IMR-90 (cell line): ENCODE measurements around the gene CYB561D1. TPM values are rescaled to one million over a fixed set of nuclear protein-coding genes. Genes with fewer than 3 reads are reported as not detected.

Experiments
- ATAC-seq: fragments of 200-7000 bp; cut with Tn5 transposase; 2 replicates; pipeline ENCODE4 v1.9.1; 2020; ENCODE audit warnings: low read depth, mild to moderate bottlenecking, moderate library complexity
- BruUV-seq: library from RNA; stranded (reverse); fragments of 400-500 nt; replicated peaks from 2 replicates; lab custom pipeline; 2021; lab: Mats Ljungman, UMichigan
- CTCF ChIA-PET: fragments of 300-600 bp; formaldehyde crosslinking; extraction: SDS; loops from one replicate; lab custom pipeline; 2021; ENCODE audit warnings: antibody characterized with exemption; lab: Yijun Ruan, JAX
- POLR2A ChIA-PET: fragments of 300-600 bp; sonication (Branson Sonifier 250); formaldehyde crosslinking; loops from one replicate; lab custom pipeline; 2022; ENCODE audit warnings: antibody characterized with exemption; ENCODE audit not compliant: unreplicated experiment; lab: Charles Lee
- DNase-seq: peaks from one replicate; pipeline ENCODE4 v3.0.0; 2013
- H2AFZ ChIP-seq: replicated peaks from 2 replicates; pipeline ENCODE3; 2013; ENCODE audit warnings: low read length, mild to moderate bottlenecking; ENCODE audit not compliant: poor library complexity
- H2AK5ac ChIP-seq: 2 replicates; pipeline ENCODE4 v1.6.1; 2013; ENCODE audit warnings: low read depth, low read length, inconsistent platforms
- H2AK9ac ChIP-seq: replicated peaks from 2 replicates; pipeline ENCODE3; 2013; ENCODE audit warnings: mild to moderate bottlenecking, low read depth, low read length, moderate library complexity; ENCODE audit not compliant: poor library complexity
- H2BK120ac ChIP-seq: 2 replicates; pipeline ENCODE4 v1.6.1; 2013; ENCODE audit warnings: low read depth, low read length, inconsistent platforms
- H2BK15ac ChIP-seq: 3 replicates; pipeline ENCODE4 v1.6.1; 2013; ENCODE audit warnings: low read depth, low read length, inconsistent platforms
- H2BK20ac ChIP-seq: 2 replicates; pipeline ENCODE4 v1.6.1; 2013; ENCODE audit warnings: low read depth, mild to moderate bottlenecking, inconsistent platforms, low read length, moderate library complexity
- H2BK5ac ChIP-seq: 2 replicates; pipeline ENCODE4 v1.6.1; 2013; ENCODE audit warnings: mild to moderate bottlenecking, low read depth, low read length, inconsistent platforms; ENCODE audit not compliant: poor library complexity, severe bottlenecking
- H3K14ac ChIP-seq: replicated peaks from 2 replicates; pipeline ENCODE4 v1.6.1; 2013; ENCODE audit warnings: low read depth, low read length, inconsistent platforms
- H3K18ac ChIP-seq: 2 replicates; pipeline ENCODE4 v1.6.1; 2013; ENCODE audit warnings: low read depth, low read length, control low read depth
- H3K23ac ChIP-seq: 2 replicates; pipeline ENCODE4 v1.6.1; 2013; ENCODE audit warnings: low read depth, low read length, inconsistent platforms
- H3K27ac ChIP-seq: 2 replicates; pipeline ENCODE4 v1.5.1; 2013; ENCODE audit warnings: mild to moderate bottlenecking, control low read depth, low read length; ENCODE audit not compliant: insufficient read depth
- H3K27me3 ChIP-seq: 2 replicates; pipeline ENCODE4 v1.6.1; 2013; ENCODE audit warnings: low read length; ENCODE audit not compliant: control insufficient read depth, insufficient read depth
- H3K36me3 ChIP-seq: 2 replicates; pipeline ENCODE4 v1.6.1; 2013; ENCODE audit warnings: low read length, mixed read lengths; ENCODE audit not compliant: control insufficient read depth, insufficient read depth
- H3K4ac ChIP-seq: 2 replicates; pipeline ENCODE4 v1.6.1; 2013; ENCODE audit warnings: low read depth, low read length, inconsistent platforms
- H3K4me1 ChIP-seq: 2 replicates; pipeline ENCODE4 v1.6.1; 2013; ENCODE audit warnings: low read length, mixed read lengths; ENCODE audit not compliant: control insufficient read depth, insufficient read depth
- H3K4me2 ChIP-seq: 2 replicates; pipeline ENCODE4 v1.6.1; 2013; ENCODE audit warnings: low read depth, mild to moderate bottlenecking, control low read depth, low read length, moderate library complexity
- H3K4me3 ChIP-seq: 2 replicates; pipeline ENCODE4 v1.5.1; 2013; ENCODE audit warnings: low read depth, mild to moderate bottlenecking, control low read depth, low read length, moderate library complexity; ENCODE audit not compliant: insufficient read depth
- H3K56ac ChIP-seq: 2 replicates; pipeline ENCODE4 v1.6.1; 2013; ENCODE audit warnings: low read length, inconsistent platforms; ENCODE audit not compliant: insufficient read depth; ENCODE audit errors: extremely low read depth
- H3K79me1 ChIP-seq, 2 experiments: 2 replicates each; pipeline ENCODE4 v1.6.1; 2013; ENCODE audit warnings: low read length in 2 of 2, inconsistent platforms in 1 of 2, low read depth in 1 of 2
- H3K9ac ChIP-seq: 2 replicates; pipeline ENCODE4 v1.6.1; 2013; ENCODE audit warnings: low read depth, low read length, control low read depth
- H3K9me1 ChIP-seq: 2 replicates; pipeline ENCODE4 v1.6.1; 2013; ENCODE audit warnings: low read length, inconsistent platforms; ENCODE audit not compliant: insufficient read depth
- H3K9me3 ChIP-seq: 2 replicates; pipeline ENCODE4 v1.6.1; 2013; ENCODE audit warnings: low read length; ENCODE audit not compliant: control insufficient read depth, insufficient read depth
- H4K20me1 ChIP-seq: 2 replicates; pipeline ENCODE4 v1.6.1; 2013; ENCODE audit warnings: low read length, inconsistent platforms; ENCODE audit not compliant: insufficient read depth
- H4K5ac ChIP-seq: 2 replicates; pipeline ENCODE4 v1.6.1; 2013; ENCODE audit warnings: mild to moderate bottlenecking, low read depth, low read length, control low read depth
- H4K8ac ChIP-seq, 2 experiments: 2 replicates each; pipeline ENCODE4 v1.6.1; 2013; ENCODE audit warnings: low read depth in 2 of 2, low read length in 2 of 2, control low read depth in 1 of 2, inconsistent platforms in 1 of 2
- H4K91ac ChIP-seq: 2 replicates; pipeline ENCODE4 v1.6.1; 2013; ENCODE audit warnings: low read depth, low read length, inconsistent platforms; ENCODE audit not compliant: insufficient read depth
- FOS ChIP-seq: fragments of 150-350 bp; IDR thresholded peaks from 2 replicates; pipeline ENCODE4 v1.6.1; 2016; ENCODE audit warnings: low read depth, low read length
- MAFK ChIP-seq: IDR thresholded peaks from 2 replicates; pipeline ENCODE4 v1.6.1; 2012; ENCODE audit warnings: low read depth, low read length, improper control_type of control experiment
- POLR2A ChIP-seq: IDR thresholded peaks from 2 replicates; pipeline ENCODE4 v1.6.1; 2012; ENCODE audit warnings: mild to moderate bottlenecking, low read depth, low read length
- SMC3 ChIP-seq: fragments of 150-350 bp; IDR thresholded peaks from 2 replicates; pipeline ENCODE4 v1.6.1; 2016; ENCODE audit warnings: low read depth, mild to moderate bottlenecking, antibody characterized with exemption, low read length, moderate library complexity
- WGBS, 2 experiments: methylation state at CpG; one replicate each; pipeline versions ENCODE4 v1.1.5 to v1.1.7; 2013; ENCODE audit warnings: missing lambda C conversion rate in 2 of 2; ENCODE audit not compliant: insufficient read length in 1 of 2; ENCODE audit errors: extremely low coverage in 2 of 2; 5-methylcytosine and 5-hydroxymethylcytosine counted together
- dilution Hi-C: fragments of 300-500 bp; cut with HindIII; formaldehyde crosslinking; loops from one replicate; pipeline ENCODE4 v1.14.3; 2018; ENCODE audit warnings: low sequenced_read_pairs; ENCODE audit not compliant: unreplicated experiment
- in situ Hi-C: fragments of 300-500 bp; cut with MboI; formaldehyde crosslinking; loops from 3 replicates; pipeline ENCODE4 v1.14.3; 2019; ENCODE audit warnings: low sequenced_read_pairs, inconsistent platforms, mixed read lengths
- intact Hi-C: fragments of 100-400 bp; cut with micrococcal nuclease; formaldehyde crosslinking; loops from 2 replicates; pipeline ENCODE4 v1.10.0; 2022
- polyA plus RNA-seq, 3 experiments: library from polyadenylated mRNA; depleted of rRNA; stranded (reverse); fragments of >200 nt; gene quantifications; 2 replicates each; pipeline ENCODE4 v1.2.3, GENCODE V29; 2012; ENCODE audit warnings: low replicate concordance in 1 of 3
- total RNA-seq: library from RNA; depleted of rRNA; stranded (reverse); fragments of >200 nt; gene quantifications from 2 replicates; pipeline ENCODE4 v1.2.3, GENCODE V29; 2012

CYB561D1 gene
- total and polyA plus RNA-seq, 2 of the 4 experiments (the other 2 are of a cell fraction) = 5.7 to 8.1 TPM

DNA sequence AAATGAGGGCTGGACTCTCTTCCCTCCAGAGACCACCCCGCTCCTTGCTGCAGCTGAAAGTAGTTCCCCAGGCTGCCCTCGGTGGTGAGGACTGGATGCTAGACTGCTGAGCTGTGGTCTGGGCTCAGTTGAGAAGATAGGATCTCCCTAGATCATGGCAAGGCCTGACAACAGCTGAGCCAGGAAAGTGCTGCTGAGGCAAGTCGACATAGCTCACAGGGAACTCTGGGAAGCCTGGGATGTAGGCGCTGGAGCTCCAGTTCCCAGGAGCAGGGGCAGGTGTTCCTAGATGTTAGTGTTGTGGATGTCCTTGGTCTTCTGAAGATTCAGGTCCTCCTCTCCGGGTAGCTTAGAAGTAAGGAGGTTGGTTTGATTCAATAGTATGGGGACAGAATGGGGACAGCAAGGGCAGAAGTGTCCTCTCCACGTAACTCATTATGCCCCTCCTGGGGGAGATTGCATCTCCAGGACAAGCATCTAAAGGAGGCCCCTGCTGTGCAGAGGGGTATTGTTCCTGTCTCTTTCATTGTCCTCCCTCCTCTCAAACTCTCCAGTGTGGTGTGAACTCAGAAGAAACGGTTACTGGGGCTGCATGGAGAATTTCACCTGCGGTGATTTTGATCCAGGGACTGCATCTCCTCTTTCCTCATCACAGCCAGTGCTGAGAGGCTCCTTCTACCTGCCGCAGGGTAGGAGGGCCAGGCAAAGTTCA, 3.7 kb downstream of the CYB561D1 start:
- peaks cover 15 to 60% of the 10 kb centered on the region in 2 experiments for H3K79me1 ChIP-seq
- dilution Hi-C loops = no loop called here

More for the DNA sequence above, 3.7 kb downstream of the CYB561D1 start:
- in situ Hi-C loops = loop anchor here (5.0 kb wide), 1 partner anchor 35 kb away; no protein-coding TSS in a partner anchor
- peaks cover 15% of the 10 kb centered on the region; the same call in 1 of the 2 replicates for H4K20me1 ChIP-seq
- intact Hi-C loops = loop anchor here (1.0 kb wide), 1 partner anchor 35 kb away; no protein-coding TSS in a partner anchor
- H3K14ac ChIP-seq = no peak overlapping the region
- ChIA-PET CTCF (interaction anchor here (0.6 to 5.1 kb wide), 3 partner anchors 34 to 72 kb away, joined by 3 to 51 read pairs (median 8); no protein-coding TSS in a partner anchor), POLR2A (no interaction called here)
- no peak overlapping the region for H3K18ac ChIP-seq
- no peak overlapping the region for H3K23ac ChIP-seq
- H2AK5ac ChIP-seq = no peak overlapping the region
- no peaks in the 10 kb centered on the region for H3K9me3 ChIP-seq
- H2BK15ac ChIP-seq = no peak overlapping the region
- H2BK5ac ChIP-seq = no peak overlapping the region
- peaks cover 32% of the 10 kb centered on the region for H3K4me1 ChIP-seq
- no TSS peak for BruUV-seq
- WGBS, 2 experiments = 70% methylated on average over 3 of the region's 9 CpGs; no CpG with 5 or more reads in 1 of the 2 experiments
- no peak overlapping the region for H3K4me2 ChIP-seq
- no peak overlapping the region for H4K5ac ChIP-seq
- H3K9ac ChIP-seq = no peak overlapping the region
- no peak for DNase-seq
- no peak overlapping the region for H3K4ac ChIP-seq
- no peaks in the 10 kb centered on the region for H3K27me3 ChIP-seq
- no peak overlapping the region for H2AK9ac ChIP-seq
- no peak overlapping the region for H3K56ac ChIP-seq
- no peak overlapping the region for H3K4me3 ChIP-seq
- no peak for ATAC-seq
- no peak overlapping the region for H2BK20ac ChIP-seq
- H4K91ac ChIP-seq = no peak overlapping the region
- H2BK120ac ChIP-seq = no peak overlapping the region
- H4K8ac ChIP-seq = no peak overlapping the region
- H3K27ac ChIP-seq = no peak overlapping the region
- no peak overlapping the region for H2AFZ ChIP-seq
- H3K36me3 ChIP-seq = peaks cover 13% of the 10 kb centered on the region
- peaks cover 28% of the 10 kb centered on the region for H3K9me1 ChIP-seq
- TF ChIP-seq MAFK (no peak), SMC3 (no peak), POLR2A (no peak), FOS (no peak)
